Activated CD8-positive, alpha-beta memory T cell treated with anti-CD3 and anti-CD28 coated beads, Interleukin-2, amount 50 U/mL, for 1 hour (primary cell): ENCODE data around the gene SRC.

Source experiments
- DNase-seq: peaks from one replicate; pipeline ENCODE4 v3.0.0-alpha.2; 2020; ENCODE audit errors: extremely low read depth

Gene SRC

DNA sequence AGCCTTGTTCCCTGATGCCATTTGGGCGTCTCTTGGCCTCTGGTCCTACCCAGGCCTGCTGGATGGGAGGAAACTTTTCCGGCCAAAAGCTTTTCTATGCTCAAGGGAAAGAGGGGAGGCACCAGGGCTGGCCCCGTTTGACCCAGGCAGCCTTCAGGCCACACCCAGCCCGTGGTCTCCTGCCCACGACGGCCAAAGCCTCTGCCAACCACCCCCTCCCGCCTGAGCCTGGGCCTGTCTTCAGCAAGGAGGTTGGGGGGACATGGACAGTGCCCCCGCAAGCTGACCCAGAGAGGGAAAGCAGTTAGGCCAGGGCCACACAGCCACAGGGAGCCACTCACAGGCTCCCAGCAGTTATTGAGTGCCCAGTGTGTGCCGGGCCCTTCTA is 49.5 kb downstream of the SRC start:
- DNase-seq: no peak

GRCh38 chr20:37395921-37396415 is 50.0 kb downstream of the SRC start:
- no peak for DNase-seq

DNA sequence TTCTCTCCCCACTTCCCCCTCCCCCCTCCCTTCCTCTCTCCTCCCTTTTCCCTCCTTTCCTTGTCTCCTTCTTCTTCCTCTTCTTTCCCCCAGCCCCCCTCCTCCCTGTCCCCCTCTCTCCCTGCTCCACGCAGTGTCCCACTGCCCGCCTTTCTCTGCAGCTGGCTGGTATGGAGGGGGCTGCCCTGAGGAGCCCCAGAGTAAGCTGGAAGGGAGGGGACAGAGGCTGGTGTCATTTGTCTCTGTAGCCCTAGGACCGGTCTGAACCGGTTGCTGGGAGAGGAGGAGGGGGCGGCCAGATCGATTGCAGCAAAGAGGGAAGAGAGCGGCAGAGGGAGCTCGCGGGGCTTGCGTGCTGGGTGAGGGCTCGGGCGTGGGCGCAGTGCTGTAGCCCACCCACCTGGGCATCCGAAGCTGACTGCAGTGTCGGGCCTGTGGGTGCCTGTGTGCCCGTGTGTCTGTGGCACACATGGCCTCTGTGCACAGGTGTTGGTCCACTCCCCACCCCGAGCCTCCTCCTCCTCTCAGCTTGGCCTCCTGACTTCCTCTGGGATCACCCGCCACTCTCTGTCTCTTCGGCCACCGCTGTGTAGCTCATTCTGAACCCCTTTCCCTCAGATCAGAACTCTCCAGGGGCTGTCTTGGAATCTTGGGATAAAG is 50.6 kb downstream of the SRC start:
- no peak for DNase-seq

DNA sequence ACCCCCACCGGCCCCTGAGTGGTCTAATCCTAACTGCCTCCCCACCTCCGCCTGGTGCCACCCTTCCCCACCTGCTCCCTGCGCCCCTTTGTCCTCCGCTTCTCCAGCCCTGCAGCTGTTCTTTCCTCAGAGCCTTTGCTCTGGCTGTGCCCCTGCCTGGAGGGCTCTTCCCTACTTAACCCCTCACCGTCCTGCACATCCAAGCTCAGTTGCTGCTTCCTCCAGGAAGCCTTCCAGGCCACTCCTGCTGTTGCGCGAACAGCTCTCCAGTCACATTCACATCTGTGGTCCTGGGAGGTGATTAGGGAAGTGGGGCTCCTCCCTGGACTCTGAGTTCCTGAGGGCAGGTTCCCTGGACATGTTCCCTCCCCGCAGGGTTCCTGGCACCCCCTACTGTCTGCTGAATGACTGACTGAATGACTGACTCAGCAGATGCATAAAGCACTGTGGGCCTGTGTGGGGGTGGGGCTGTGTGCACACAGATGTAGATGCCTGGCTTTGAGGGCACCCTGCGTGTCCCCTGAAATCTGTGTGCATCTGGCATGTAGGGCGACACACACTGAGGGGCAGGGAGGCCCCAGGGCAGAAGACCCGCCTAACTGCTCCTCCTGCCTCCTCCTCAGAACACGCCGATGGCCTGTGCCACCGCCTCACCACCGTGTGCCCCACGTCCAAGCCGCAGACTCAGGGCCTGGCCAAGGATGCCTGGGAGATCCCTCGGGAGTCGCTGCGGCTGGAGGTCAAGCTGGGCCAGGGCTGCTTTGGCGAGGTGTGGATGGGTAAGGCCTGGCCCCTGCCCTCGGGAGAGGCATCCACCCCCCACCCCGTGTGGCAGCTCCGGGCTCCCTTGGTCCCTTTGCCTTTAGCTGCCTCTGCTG is 51.4 kb downstream of the SRC start:
- DNase-seq: no peak

DNA sequence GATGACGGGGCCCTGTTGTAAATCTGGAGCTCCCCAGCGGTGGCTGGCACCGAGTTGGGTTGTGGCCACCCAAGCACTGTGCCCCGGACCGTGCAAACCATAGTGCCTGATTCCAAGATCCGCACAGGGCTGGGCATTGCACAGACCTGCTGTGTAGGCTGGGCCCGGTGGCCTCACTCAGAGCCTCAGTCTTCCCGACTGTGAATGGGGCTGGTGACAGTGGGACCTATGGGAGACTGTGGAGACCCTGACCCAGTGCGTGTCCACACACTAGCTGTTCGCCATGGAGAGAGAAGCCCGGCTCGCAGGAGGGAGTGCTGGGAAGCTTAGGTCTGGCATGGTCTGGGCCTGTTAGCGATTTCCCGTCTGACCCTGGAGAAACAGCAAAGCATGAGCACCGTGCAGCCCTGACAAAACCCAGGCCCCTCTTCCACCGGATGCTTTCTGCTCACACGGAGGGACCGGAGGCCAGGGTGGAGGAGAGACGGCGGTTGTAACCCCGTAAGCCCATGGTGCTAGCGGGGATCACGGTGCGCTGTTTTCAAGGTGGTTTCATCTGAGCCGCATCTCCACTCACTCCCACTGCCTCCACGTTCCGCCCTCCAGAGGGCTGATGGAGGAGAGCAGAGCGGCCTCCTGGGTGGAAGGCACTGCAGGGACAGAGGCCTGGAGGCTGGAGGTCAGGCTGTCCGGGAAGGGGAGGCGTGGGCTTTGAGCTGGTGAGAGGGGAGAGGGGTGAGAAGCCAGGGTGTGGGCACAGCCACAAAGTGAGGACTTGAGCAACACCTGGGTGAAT is 52.2 kb downstream of the SRC start:
- no peak for DNase-seq

DNA sequence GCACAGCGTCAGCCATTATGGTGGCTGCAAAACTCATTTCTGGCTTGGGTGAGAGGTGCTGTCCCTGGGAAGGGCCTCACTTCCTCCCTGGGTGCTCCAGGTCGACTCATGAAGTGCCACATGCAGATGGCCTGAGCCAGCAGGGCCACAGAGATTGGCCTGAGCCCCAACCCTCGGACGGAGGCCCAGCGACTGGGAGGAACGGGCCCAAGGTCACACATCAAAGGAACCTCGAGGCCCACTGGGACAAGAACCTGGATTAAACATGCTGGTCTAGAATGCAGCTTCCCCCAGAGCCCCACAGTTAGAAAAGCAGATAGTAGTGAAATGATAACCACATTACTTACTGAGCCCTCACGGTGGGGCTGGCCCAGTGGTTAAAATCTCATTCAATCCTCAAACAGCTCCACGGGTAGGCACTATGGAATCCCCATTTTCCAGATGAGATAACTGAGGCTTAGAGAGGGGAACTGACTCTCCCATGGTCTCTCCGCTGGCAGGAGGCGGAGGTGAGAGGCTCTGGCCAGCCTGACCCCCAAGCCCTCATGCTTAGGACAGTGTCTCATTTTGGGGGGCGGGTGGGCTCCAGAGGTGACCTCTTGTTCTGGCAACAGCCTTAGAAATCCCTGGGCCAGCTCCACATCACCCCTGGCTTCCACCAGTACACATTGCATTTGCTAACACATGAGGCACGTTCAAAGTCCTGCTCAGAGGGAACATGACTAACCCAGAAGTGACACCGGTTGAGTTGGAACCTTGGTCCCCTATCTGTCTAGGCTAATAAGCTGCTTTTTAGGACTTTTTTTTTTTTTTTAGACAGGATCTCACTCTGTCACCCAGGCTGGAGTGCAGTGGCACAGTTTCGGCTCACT is 53.0 kb downstream of the SRC start:
- no peak for DNase-seq

GRCh38 chr20:37401282-37401929 is 55.5 kb downstream of the SRC start:
- no peak for DNase-seq

DNA sequence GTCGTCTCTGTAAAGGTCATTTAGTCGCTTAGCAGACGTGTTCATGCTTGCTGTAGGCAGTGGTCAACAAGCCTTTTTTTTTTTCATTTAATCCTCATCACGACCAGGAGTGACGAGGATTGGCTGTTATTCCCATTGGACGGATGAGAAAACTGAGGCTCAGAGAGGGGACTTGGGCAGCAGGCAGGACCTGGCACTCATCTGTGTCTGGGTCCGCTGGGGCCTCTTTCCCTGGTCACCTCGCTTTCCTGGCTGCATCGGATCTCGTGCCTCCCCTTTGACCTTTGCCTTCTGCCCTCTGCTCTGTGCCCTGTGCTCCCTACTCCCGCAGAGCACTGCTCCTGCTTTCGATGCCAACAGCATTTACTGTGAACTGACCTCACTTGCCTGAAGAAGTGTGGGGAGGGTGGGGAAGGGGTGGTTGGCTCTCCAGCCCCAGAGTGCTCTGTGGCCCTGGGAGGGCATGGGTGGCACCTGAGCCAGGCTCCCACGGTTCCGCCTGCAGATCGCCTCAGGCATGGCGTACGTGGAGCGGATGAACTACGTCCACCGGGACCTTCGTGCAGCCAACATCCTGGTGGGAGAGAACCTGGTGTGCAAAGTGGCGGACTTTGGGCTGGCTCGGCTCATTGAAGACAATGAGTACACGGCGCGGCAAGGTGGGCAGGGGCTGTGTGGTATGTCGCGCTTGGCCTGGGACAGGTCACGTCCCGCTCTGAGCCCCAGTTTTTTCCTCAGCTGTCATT is 56.2 kb downstream of the SRC start:
- no peak for DNase-seq

- DNase-seq: no peak
Measured at GRCh38 chr20:37403107-37404033, 57.4 kb downstream of the SRC start.

DNA sequence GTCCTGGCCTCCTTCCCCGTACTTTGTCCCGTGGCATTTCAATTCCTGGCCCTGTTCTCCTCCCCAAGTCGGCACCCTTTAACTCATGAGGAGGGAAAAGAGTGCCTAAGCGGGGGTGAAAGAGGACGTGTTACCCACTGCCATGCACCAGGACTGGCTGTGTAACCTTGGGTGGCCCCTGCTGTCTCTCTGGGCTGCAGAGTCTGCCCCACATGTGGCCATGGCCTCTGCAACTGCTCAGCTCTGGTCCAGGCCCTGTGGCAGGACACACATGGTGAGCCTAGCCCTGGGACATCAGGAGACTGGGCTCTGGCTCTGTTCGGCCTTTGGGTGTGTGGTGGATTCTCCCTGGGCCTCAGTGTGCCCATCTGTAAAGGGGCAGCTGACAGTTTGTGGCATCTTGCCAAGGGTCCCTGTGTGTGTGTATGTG is 58.5 kb downstream of the SRC start:
- DNase-seq: no peak

DNA sequence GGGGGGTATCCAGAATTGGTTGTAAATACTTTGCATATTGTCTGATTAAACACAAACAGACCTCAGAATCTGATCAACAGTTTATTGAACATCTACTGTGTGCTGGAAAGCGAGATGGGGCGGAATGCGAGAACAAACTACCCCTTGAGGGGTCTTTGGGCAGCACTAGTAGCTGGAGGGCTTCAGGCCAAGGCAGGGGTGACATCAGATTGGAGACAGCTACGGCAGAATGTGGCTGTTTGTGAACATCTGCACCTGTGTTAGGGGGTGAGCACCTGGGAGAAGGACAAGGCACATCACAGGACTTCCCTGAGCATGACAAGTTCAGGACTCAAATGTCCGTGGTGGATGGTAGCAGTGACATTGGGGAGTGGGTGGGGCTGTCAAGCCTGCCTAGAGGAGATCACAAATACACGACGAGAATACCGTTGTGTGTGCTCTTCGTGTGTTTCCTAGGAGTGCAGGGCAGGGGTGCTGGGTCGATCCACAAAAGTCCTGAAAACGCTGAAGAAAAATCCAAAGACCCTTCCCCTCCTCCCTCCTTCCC is 59.5 kb downstream of the SRC start:
- no peak for DNase-seq

DNA sequence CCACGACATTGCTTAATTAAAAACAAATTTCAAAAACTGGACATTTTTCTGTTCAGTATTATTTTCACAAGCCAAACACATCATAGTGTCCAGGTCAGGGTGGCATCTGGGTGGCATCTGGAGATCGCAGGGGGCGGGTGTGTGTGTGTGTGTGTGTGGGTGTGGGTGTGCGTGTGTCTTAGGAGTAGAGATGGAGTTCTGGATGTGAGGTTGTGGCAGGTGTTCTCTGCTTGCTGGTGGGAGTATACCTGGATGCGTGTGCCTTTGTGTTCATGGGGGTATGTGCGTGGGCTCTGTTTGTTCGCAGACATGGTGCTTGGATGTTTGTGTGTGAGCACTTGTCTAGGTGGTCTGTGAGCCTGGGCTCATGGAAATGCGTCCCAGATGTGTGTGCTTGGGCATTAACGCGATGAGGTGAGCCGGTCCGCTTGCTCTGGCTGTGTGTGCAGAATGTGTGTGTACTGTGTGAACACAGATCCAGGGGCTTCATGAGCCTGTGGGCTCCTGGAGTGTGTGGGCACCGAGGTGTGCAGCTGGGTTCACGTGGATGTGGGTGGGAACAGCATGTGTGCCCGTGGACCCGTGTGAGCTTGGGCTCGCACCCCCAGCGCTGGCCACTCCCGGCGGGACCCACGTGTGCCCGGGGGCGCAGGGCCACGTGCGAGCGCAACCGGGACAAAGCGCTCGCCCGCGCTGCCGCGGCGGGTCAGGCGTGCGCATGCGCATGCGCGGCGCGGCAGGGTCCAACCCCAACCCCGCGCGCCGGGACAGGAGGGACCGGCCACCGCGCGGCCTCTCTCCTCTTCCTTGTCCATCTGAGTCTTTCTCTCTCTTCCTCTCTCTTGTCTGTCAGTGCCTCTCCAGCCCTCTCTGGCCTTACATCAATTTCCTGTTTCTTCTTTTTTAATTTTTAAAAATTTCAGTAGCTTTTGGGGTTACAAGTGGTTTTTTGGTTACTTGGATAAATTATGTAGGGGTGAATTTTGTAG is 60.4 kb downstream of the SRC start:
- DNase-seq: no peak

DNA sequence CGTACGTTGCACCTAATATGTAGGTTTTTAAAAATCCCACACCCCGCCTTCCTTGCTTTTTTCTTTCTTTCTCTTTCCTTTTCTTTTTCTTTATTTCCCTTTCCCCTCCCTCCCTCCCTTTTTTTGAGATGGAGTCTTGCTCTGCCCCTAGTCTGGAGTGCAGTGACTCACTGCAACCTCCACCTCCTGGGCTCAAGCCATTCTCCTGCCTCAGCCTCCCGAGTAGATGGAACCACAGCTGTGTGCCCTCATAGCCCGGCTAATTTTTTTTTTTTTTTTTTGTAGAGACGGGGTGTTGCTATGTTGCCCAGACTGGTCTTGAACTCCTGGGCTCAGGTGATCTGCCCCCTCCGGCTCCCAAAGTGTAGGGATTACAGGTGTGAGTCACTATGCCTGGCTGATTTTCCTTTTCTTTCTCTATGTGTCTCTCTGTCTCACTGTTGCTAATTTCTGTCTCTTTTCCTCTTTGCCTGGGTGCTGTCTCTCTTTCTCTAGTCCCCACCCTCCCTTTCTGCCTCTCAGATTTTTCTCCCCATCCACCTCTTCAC is 61.2 kb downstream of the SRC start:
- no peak for DNase-seq

DNA sequence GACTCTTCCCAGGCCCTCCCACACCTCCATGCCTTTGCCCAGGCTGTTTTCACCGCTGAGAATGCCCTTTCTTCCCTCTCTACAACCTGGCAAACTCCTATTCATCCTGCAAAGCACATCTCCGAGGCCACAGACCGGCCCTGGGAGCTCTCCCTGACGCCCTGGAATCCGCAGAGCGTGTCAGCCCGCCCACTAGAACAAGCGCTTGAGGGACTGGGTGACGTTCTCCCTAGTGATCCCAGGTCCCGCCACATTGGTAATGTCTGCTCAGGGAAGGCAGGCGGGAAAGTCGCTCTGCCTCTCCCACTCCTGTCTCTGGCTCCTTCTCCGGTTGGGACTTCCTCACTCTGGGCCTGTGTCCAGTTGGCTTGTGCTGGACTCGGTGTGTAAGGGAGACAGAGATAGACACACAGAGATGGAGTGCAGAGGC is 61.6 kb downstream of the SRC start:
- DNase-seq: no peak

DNA sequence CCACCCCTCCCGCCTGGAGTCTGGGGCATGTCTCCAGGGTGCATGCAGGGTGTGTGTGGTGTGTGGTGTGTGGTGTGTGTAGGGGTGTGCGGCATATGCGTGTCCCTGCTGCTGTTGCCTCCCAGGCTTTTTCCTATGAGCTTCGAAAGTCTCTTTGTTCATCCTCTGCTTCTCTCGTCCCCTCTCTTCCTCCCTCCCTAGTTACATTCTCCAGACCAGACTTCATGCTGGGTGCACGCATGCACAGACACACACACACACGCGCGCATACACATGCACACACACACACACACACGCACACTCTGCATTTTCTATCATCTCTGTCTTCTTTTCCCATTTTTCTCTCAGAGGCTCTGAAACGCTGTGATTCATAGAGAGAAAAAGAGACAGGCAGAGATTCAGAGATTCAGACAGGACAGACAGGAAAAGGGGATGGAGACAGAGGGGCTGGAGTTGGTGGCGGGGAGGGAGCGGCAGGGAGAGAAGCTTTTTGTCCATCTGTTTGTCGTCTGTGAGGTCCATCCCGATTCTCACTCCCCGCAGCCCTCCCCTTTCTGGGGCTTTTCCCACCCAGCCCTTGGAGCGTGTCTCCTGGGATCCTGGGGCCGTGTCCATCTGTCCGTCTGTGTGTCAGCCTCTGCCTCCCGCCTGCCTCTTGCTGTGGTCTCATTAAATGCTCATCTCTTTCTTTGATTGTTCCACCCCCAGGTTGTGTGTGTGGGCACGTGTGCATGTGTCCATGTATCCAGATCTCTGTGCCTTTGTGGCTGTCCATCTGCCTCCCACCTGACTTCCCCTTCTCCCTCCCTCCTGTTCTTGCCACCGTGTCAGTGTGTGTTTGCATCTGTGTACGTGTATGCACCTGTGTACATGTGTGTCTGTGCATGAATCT is 62.6 kb downstream of the SRC start:
- no peak for DNase-seq
